HuH-7 (cell line): ENCODE results near the gene HEATR3.
A peak's percentile ranks its signal among the peaks of the same experiment; 100 is the strongest.

Experiments
- DNase-seq: peaks from one replicate; pipeline ENCODE4 v3.0.0; 2011; ENCODE audit warnings: low spot score

HEATR3 gene

GRCh38 chr16:50058091-50058771 lies 7.5 kb upstream of the HEATR3 start:
- no peak for DNase-seq

GRCh38 chr16:50059111-50059510 lies 6.7 kb upstream of the HEATR3 start:
- no peak for DNase-seq

DNA sequence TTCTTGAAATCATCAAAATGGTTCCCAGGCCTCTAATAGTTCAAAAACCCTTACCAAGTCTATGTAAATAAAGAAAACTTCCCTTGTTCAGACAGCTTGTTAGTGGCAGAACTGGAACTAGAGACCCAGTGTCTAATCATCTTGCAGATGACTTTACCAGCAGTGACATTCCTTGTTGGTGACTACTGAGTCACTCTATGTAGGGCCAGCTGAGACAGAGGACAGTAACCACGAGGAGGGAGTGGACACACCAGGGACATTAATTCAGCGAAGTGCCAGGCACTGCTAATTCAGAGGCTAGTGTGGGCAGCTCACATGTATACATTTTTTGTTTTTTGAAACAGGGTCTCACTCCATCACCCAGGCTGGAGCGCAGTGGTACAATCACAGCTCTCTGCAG lies 6.1 kb upstream of the HEATR3 start:
- no peak for DNase-seq

DNA sequence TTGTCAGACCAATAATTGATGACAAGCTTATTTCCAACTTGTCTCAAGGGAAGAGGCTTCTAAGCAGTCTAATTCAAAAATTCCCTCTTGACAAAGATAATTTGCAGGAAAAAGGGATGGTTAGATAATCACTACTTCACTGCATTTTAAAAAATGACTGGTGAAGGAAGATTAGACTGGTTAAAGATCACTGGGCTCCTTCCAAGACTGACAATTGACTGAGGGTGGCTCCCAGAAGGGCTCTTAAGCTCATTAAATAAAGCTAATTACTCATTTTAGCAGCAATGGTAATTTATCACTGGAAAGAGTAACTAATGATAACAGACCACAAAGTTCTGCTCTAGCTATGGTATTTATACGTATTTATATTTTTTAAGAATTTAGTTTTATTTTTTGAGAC lies 4.4 kb upstream of the HEATR3 start:
- no peak for DNase-seq

- no peak for DNase-seq
Measured at GRCh38 chr16:50065241-50065623, 538 bp upstream of the HEATR3 start.

- no peak for DNase-seq
Measured at GRCh38 chr16:50066482-50067289, 916 bp downstream of the HEATR3 start.

DNA sequence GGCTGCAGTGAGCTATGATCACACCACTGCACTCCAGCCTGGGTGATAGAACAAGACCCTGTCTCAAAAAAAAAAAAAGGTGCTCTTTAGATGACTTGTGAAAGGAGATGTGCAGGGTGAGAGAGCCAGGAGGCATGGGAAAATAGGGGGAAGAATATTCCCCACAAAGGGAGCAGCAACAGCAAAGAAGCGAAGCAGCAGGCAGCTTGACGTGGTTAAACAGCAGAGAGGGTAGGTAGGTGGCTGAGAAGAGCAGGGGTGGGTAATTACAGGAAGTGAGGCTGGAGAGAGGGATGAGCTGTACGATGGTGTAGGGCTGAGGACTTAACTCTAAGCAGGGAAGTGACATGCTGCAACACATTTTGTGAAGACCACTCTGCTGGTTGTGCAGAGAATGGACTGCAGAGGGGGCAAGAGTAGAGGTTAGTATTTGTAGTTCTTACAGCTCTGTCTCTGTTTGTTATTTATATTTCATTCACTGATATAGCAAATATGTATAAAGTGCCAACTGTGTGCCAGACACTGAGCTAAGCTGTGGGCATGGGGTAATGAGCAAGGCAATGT lies 1.6 kb downstream of the HEATR3 start:
- peak; percentile 34 for DNase-seq

DNA sequence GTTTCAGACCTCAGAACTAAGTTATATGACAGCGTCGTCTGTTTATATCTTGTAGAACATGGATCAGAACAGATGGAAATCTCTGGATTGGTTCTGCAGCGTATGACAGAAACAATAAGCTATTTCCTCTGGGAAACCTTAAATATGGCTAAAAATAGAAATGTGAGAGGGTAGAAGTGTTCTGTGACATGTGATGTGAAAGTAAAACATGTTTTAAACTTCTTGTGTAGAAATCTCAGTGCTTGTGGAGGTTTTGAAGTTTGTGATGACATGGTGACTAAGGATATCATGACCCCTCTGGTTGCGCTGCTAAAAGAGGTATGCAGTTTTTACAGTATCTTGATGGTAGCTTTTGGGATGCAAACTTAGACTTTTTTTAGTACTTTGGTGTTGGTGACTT lies 2.8 kb downstream of the HEATR3 start:
- DNase-seq = no peak

DNA sequence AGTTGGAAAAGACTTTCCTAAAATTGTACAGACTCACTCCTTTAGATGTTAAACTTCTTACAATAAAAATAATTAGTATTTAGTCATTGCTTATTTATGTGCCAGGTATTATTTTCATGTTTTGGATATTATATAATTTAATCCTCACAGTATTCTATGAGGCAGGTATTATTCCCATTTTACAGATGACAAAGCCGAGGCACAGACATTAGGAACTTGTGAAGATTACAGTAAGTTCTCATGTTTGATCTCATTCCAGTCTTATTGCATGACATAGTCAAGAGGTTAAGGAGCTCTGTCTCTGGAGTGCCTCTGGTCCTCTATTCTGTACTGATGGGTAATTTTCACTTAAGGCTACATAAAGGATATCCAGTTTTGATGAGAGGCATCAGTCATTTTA lies 3.3 kb downstream of the HEATR3 start:
- DNase-seq = no peak

GRCh38 chr16:50071075-50071671 lies 5.4 kb downstream of the HEATR3 start:
- no peak for DNase-seq

- no peak for DNase-seq
Measured at GRCh38 chr16:50072730-50073129, 7.0 kb downstream of the HEATR3 start.

DNA sequence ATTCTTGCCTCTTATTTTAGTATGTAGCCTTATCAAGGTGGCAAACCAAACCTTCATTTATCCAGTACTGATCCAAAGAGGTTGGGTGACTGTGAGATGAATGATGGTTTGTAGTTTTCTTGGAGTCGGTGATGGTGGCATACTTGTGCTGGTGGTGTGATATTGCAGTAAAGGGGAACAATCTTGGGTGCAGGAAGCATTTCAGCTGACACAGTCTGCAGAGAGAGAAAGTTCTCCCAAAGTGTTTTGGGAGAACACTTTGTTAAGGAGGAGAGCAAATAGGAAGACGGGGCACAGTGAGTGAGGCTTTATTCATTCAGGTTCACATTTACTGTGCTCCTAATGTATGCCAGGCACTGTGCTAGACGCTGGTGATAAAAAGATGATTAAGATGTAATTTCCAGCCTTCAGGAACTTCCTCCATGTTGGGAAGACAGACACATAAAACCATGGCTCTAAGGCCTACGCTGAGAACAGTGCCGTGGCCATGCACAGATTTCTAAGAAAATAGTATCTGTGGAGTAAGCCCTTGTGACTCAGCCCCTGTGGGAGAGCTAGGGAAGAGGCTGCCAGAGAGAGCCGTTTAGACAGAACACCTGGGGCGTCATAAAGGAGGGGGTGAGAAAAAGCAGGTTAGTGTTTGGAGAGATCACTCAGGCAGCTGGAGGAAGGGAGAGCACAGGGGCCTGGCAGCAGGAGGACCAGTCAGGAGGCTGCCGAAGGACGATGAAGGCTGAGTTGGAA lies 13.8 kb downstream of the HEATR3 start:
- no peak for DNase-seq

DNA sequence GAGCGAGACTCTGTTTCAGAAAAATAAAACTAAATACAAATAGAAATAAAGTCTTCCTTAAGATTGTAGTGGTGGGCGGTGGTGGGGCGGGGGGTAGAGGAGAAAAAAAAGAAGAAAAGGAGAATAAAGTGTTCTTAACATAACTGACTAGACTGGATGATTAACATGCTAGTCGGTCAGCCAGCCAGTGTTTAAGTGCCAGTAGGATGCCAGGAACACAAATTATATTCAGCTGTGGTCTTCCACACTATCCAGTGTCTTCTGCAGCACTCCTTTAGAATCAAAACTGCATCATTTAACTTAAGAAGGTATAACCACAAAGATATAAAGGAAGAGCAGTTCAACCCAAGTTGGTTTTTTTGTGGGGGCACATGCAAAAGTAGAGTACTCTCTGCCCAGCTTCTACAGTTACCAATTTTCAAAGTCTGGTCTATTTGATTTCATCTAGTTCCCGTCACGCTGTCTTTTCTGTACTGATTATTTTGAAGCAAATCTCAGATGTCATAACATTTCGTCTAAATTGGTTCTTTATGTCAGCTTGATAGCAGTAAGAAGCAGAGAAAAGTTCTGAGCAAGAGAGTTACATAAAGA lies 15.8 kb downstream of the HEATR3 start:
- DNase-seq = no peak

- DNase-seq = no peak
Measured at GRCh38 chr16:50083996-50084395, 18.2 kb downstream of the HEATR3 start.

GRCh38 chr16:50086176-50086575 lies 20.4 kb downstream of the HEATR3 start:
- no peak for DNase-seq

- DNase-seq = no peak
Measured at GRCh38 chr16:50088302-50088701, 22.5 kb downstream of the HEATR3 start.

DNA sequence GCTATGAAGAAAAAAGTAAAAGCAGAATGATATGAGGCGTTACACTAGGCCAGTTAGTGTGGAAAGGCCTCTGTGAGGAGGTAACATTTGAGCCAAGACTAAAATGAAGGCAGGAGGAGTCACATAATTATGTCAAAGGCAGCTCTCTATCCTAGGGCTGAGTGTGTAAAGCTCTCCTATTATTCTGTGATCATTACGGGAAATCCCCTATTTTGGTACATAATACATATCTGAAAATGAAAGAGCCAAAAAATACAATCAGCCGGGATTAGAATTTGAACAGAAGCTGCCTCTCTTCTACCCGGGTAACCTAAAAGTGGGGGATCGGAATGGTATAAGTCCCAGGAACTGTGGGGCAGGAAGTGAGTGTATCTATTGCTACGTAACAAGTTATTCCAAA lies 27.1 kb downstream of the HEATR3 start:
- DNase-seq = no peak

GRCh38 chr16:50093607-50094539 lies 28.1 kb downstream of the HEATR3 start:
- no peak for DNase-seq

- no peak for DNase-seq
Measured at GRCh38 chr16:50096791-50097190, 31.0 kb downstream of the HEATR3 start.

DNA sequence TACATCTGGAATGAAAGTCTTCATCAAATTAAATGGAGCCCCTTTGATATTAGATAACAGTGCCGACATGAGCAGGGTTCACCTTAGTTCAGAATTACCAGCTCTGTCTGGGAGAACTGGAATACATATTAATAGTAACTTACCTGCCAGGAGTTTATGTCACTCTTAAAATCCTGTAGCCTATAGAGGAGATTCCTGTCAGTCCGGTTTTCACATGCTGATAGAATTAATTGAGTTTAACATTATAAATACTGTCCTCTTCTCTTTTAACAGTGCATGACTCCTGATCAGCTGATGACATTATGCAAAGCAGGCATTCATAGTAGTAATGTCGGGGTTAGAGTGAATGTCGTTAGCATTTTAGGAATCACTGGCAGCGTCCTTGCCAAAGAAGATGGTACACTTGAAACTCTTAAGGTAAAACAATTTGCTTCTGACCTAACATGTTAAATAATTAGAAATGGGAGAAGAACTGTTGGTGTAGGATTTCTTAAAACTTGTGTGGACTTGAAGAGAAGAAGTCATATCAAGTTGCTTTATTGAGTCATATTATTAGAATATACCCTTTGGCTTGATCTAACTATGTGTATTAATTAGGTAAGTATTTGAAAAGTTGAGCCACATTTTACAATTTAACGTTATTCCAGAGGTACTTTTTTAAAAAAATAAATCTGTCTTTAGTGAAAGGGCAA lies 34.3 kb downstream of the HEATR3 start:
- DNase-seq = no peak
